Measurements from ENCODE around the gene GNAT2. TPM values are rescaled to one million over a fixed set of nuclear protein-coding genes. Genes with fewer than 3 reads are reported as not detected.

Gene GNAT2
- total RNA-seq, 6 experiments from 2014 or later: 0.11 to 0.40 (median 0.34) TPM; not detected in 3

DNA sequence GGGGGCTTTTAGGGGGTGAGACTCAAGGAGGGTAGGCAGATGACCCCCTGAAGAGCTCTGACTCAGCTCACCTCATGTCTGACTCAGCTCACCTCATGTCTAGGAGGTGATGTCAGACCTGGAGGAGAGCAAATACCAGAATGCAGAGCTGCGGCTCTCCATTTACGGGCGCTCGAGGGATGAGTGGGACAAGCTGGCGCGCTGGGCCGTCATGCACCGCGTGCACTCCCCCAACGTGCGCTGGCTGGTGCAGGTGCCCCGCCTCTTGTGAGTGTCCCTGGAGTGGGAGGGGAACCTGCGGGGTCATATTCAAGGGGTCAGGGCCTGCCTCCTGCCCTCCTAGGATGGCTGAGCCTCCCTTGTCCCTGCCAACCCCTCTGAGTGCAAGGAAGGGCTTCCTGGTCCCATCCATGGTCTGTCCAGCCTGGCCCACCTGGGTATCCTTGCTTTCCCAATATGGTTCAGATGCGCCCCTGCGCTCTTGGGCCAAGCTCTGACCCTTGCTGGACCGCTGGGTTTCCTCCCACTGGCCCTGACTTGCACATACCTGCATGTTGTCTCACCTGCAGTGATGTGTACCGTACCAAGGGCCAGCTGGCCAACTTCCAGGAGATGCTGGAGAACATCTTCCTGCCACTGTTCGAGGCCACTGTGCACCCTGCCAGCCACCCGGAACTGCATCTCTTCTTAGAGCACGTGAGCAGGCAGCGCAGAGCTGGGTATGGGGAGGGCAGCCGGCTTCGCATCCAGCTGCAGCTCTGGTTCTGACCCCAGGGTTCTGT, 9.3 kb upstream of the GNAT2 start:
- Mint-ChIP-seq H3K36me3 (ENCODE audit: low read depth) (peaks cover 27% of the 10 kb centered on the region), H3K27ac (peak overlapping the region; percentile 41), H3K27me3 (ENCODE audit: insufficient read depth) (no peaks in the 10 kb centered on the region; the same call in none of the 2 replicates), H3K9me3 (no peaks in the 10 kb centered on the region), H3K4me1 (ENCODE audit: low read depth) (peaks cover 23% of the 10 kb centered on the region), H3K4me3 (no peak overlapping the region)
- TF ChIP-seq, protein P1, sequence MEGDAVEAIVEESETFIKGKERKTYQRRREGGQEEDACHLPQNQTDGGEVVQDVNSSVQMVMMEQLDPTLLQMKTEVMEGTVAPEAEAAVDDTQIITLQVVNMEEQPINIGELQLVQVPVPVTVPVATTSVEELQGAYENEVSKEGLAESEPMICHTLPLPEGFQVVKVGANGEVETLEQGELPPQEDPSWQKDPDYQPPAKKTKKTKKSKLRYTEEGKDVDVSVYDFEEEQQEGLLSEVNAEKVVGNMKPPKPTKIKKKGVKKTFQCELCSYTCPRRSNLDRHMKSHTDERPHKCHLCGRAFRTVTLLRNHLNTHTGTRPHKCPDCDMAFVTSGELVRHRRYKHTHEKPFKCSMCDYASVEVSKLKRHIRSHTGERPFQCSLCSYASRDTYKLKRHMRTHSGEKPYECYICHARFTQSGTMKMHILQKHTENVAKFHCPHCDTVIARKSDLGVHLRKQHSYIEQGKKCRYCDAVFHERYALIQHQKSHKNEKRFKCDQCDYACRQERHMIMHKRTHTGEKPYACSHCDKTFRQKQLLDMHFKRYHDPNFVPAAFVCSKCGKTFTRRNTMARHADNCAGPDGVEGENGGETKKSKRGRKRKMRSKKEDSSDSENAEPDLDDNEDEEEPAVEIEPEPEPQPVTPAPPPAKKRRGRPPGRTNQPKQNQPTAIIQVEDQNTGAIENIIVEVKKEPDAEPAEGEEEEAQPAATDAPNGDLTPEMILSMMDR (IDR thresholded peaks at IDR 0.05): no peak
- no peak for DNase-seq

DNA sequence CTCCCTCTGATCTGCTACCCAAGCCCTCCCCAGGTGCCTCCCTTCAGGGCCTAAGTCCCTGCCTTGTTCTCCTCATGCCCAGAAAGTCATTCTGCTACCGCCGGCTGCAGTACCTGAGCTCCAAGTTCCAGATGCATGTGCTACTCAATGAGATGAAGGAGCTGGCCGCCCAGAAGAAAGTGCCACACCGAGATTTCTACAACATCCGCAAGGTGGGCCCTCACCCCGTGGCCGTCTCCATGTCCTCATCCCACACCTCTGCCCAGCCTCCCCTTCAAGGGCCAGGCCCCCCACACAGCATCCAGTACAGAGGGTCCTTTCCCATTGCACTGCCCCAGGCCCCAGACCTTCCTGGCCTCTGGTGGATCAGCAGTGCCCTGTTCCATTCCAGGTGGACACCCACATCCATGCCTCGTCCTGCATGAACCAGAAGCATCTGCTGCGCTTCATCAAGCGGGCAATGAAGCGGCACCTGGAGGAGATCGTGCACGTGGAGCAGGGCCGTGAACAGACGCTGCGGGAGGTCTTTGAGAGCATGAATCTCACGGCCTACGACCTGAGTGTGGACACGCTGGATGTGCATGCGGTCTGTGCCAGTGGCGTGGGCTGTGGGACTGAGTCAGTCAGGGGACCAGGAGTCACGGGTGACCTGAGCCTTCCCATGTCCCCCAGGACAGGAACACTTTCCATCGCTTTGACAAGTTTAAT, 8.4 kb upstream of the GNAT2 start:
- no peaks in the 10 kb centered on the region; the same call in none of the 2 replicates for H3K27me3 Mint-ChIP-seq (ENCODE audit: insufficient read depth)
- H3K4me3 Mint-ChIP-seq: no peak overlapping the region
- TF ChIP-seq, protein P1 (IDR thresholded peaks at IDR 0.05): no peak
- no peaks in the 10 kb centered on the region for H3K9me3 Mint-ChIP-seq
- H3K4me1 Mint-ChIP-seq (ENCODE audit: low read depth): peaks cover 32% of the 10 kb centered on the region
- DNase-seq: no peak
- H3K36me3 Mint-ChIP-seq (ENCODE audit: low read depth): peaks cover 27% of the 10 kb centered on the region
- H3K27ac Mint-ChIP-seq: peak overlapping the region; percentile 27; the same call in 1 of the 2 replicates

DNA sequence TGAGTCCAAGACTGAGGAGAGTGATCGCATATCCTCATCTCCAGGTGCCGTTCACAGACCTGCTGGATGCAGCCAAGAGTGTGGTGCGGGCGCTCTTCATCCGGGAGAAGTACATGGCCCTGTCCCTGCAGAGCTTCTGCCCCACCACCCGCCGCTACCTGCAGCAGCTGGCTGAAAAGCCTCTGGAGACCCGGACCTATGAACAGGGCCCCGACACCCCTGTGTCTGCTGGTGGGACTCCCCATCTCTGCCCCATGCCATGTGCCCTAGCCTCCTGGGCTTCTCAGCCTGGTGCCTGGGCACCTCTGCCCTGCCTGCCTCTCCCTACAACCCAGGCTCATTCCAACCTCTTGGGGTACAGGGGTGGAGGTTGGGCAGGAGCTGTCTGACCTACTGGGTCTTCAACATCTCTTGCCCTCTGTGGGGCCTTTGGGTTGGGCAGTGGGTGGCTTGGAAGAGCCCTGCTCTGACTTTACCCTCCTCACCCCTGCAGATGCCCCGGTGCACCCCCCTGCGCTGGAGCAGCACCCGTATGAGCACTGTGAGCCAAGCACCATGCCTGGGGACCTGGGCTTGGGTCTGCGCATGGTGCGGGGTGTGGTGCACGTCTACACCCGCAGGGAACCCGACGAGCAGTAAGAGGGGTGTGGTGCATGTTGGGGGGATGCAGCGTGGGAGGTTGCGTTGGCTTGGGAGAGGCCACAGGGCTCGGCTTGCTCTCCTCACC, 7.4 kb upstream of the GNAT2 start:
- Mint-ChIP-seq H3K9me3 (no peaks in the 10 kb centered on the region), H3K4me3 (no peak overlapping the region), H3K27me3 (ENCODE audit: insufficient read depth) (no peaks in the 10 kb centered on the region; the same call in 1 of the 2 replicates), H3K4me1 (ENCODE audit: low read depth) (peaks cover 42% of the 10 kb centered on the region), H3K27ac (peak overlapping the region; percentile 69; the same call in 1 of the 2 replicates), H3K36me3 (ENCODE audit: low read depth) (peaks cover 31% of the 10 kb centered on the region)
- DNase-seq: no peak
- TF ChIP-seq, protein P1 (IDR thresholded peaks at IDR 0.05): no peak

- H3K4me3 Mint-ChIP-seq: peak overlapping the region; percentile 28; the same call in 1 of the 2 replicates
- no peaks in the 10 kb centered on the region; the same call in 1 of the 2 replicates for H3K27me3 Mint-ChIP-seq (ENCODE audit: insufficient read depth)
- no peak for DNase-seq
- H3K36me3 Mint-ChIP-seq (ENCODE audit: low read depth): peaks cover 35% of the 10 kb centered on the region
- H3K4me1 Mint-ChIP-seq (ENCODE audit: low read depth): peaks cover 47% of the 10 kb centered on the region
- H3K27ac Mint-ChIP-seq: peak overlapping the region; percentile 69
- TF ChIP-seq, protein P1 (IDR thresholded peaks at IDR 0.05): peak; percentile 25; the same call in 1 of the 2 replicates
- no peaks in the 10 kb centered on the region for H3K9me3 Mint-ChIP-seq
Measured at GRCh38 chr1:109625601-109626560, 6.5 kb upstream of the GNAT2 start.
